ENCODE data around the gene ABCA4. TPM values are rescaled to one million over a fixed set of nuclear protein-coding genes. Genes with fewer than 3 reads are reported as not detected.
"Not testable (repeated sequence)": the region's sequence is repeated elsewhere in the genome, so short reads cannot be mapped to it uniquely, and the experiment has no call there.

ABCA4 gene
- total and polyA plus RNA-seq, 7 donors: 0.14 to 1.1 (median 0.16) TPM; not detected in 2

DNA sequence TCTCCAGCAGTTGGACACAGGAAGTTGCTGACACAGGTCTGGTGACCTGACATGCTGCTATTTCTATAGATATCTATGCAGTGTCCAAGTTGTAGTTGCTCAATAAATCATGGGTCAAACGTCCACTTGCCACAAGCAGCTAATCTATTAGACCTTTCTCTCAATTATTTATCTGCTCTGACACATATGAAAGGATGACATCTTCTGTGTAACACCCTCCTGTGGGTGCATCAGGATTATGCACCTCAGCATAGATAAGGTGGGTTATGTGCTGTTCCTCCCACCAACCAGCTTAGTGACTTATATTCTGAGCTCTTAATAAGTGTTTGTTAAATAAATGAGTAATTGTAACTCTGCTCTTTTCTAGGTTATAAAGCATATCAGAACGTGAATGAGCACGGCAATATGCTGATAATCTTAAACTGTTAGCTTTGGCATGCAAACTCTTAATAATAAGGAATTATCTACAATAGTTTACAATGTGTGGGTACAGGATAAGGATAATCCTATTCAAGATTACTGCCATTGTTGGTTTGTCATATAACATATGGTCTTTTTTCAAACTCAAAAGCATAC, 121.0 kb downstream of the ABCA4 start:
- H3K4me3 ChIP-seq: no peak overlapping the region
- no peak for DNase-seq
- H3K27me3 ChIP-seq: no peaks in the 10 kb centered on the region
- no peaks in the 10 kb centered on the region for H3K36me3 ChIP-seq
- no peaks in the 10 kb centered on the region for H3K4me1 ChIP-seq
- 55 to 75% methylated on average over 3 of the region's 3 CpGs for WGBS, 2 donors
- no peaks in the 10 kb centered on the region for H3K9me3 ChIP-seq
- intact Hi-C loops (cut with DNase I): no loop called here
- no peak overlapping the region for H3K27ac ChIP-seq
- TF ChIP-seq POLR2A (IDR thresholded peaks at IDR 0.05): no peak
- TF ChIP-seq POLR2AphosphoS5 (IDR thresholded peaks at IDR 0.05): no peak
- TF ChIP-seq, protein P1, sequence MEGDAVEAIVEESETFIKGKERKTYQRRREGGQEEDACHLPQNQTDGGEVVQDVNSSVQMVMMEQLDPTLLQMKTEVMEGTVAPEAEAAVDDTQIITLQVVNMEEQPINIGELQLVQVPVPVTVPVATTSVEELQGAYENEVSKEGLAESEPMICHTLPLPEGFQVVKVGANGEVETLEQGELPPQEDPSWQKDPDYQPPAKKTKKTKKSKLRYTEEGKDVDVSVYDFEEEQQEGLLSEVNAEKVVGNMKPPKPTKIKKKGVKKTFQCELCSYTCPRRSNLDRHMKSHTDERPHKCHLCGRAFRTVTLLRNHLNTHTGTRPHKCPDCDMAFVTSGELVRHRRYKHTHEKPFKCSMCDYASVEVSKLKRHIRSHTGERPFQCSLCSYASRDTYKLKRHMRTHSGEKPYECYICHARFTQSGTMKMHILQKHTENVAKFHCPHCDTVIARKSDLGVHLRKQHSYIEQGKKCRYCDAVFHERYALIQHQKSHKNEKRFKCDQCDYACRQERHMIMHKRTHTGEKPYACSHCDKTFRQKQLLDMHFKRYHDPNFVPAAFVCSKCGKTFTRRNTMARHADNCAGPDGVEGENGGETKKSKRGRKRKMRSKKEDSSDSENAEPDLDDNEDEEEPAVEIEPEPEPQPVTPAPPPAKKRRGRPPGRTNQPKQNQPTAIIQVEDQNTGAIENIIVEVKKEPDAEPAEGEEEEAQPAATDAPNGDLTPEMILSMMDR (IDR thresholded peaks at IDR 0.05): no peak
- TF ChIP-seq EP300 (IDR thresholded peaks at IDR 0.05): no peak

DNA sequence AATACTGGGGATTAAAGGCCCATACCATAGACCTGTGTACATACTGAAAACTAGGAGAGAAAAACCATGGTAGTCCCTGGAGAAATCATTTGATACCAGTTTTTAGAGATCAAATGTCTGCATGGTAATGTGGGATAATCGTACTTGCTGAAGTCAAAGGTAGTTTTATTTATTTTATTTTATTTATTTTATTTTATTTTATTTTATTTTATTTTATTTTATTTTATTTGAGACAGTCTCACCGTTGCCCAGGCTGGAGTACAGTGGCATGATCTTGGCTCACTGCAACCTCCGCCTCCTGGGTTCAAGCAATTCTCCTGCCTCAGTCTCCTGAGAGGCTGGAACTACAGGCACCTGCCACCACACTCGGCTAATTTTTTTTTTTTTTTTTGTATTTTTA, 122.4 kb downstream of the ABCA4 start:
- intact Hi-C loops (cut with DNase I); H3K4me3 ChIP-seq; H3K9me3 ChIP-seq; H3K4me1 ChIP-seq; DNase-seq; H3K27me3 ChIP-seq; H3K27ac ChIP-seq; H3K36me3 ChIP-seq: not testable (repeated sequence)
- WGBS, 2 donors: 86 to 92% methylated on average over 4 of the region's 4 CpGs

DNA sequence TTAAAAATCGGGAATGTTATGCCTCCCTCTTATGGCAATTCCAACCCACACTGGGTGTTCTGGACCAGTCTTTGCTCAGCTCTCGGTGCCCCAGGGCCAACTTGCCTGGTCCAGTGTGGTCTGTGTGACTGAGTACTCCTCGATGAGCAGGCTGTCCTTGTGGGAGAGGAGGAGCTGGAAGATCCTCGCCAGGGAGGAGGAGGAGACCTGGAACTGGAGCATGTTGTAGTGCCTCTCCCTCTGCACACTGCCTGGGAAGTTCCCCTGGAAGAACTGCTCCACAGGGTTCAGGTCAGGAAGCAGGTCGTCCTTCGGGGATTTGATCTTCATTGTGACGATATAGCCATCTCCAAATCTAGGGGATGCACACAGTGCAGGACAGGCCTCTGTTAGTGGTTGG, 123.2 kb downstream of the ABCA4 start:
- 73 to 88% methylated on average over 7 of the region's 7 CpGs for WGBS, 2 donors
- TF ChIP-seq POLR2AphosphoS5 (IDR thresholded peaks at IDR 0.05) (no peak), EP300 (IDR thresholded peaks at IDR 0.05) (no peak), POLR2A (IDR thresholded peaks at IDR 0.05) (no peak)
- TF ChIP-seq, protein P1 (IDR thresholded peaks at IDR 0.05): no peak
- no peak overlapping the region for H3K4me3 ChIP-seq
- DNase-seq: no peak
- H3K27me3 ChIP-seq: no peaks in the 10 kb centered on the region
- H3K27ac ChIP-seq: no peak overlapping the region
- H3K9me3 ChIP-seq: no peaks in the 10 kb centered on the region
- intact Hi-C loops (cut with DNase I): no loop called here
- H3K4me1 ChIP-seq: no peaks in the 10 kb centered on the region
- no peaks in the 10 kb centered on the region for H3K36me3 ChIP-seq

DNA sequence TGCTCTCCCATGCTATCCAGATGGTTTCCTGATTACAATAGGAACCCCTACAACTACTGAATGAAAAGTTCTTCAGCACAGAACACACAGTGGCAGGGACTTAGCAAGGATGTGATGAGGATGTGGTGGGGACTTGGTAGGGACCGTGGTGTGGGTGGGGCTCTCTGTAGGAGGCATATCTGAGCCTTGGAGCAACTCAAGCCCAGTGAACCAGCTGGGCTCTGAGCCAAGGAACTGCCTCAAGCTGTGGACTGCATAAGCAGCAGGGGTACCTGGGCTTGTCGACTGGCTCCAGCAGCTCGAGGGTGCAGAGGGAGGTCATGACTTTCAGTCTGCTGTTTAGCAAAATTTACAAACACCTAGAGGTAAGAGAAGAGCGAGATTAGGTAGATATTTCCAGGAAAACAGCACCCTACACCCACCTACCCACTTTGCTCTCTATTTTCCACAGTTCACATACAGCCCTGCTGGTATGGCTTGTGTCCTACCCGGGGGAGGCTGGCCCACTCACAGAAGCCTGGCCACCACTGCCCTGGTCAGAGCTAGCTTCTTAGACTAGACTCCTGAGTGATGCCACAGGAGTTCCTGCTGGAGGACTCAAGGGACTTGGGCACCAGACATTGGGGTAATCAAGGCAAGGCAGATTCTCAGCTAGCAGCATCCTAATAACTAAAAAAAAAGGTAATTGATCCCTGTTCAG, 125.0 kb downstream of the ABCA4 start:
- no peak overlapping the region for H3K27ac ChIP-seq
- H3K4me1 ChIP-seq: no peaks in the 10 kb centered on the region
- WGBS, 2 donors: 60% methylated on average over 5 of the region's 5 CpGs
- no peaks in the 10 kb centered on the region for H3K36me3 ChIP-seq
- no peaks in the 10 kb centered on the region for H3K27me3 ChIP-seq
- intact Hi-C loops (cut with DNase I): no loop called here
- no peaks in the 10 kb centered on the region for H3K9me3 ChIP-seq
- H3K4me3 ChIP-seq: no peak overlapping the region
- no peak for DNase-seq
- TF ChIP-seq, protein P1 (IDR thresholded peaks at IDR 0.05): no peak
- TF ChIP-seq EP300 (IDR thresholded peaks at IDR 0.05) (no peak), POLR2AphosphoS5 (IDR thresholded peaks at IDR 0.05) (no peak), POLR2A (IDR thresholded peaks at IDR 0.05) (no peak)

DNA sequence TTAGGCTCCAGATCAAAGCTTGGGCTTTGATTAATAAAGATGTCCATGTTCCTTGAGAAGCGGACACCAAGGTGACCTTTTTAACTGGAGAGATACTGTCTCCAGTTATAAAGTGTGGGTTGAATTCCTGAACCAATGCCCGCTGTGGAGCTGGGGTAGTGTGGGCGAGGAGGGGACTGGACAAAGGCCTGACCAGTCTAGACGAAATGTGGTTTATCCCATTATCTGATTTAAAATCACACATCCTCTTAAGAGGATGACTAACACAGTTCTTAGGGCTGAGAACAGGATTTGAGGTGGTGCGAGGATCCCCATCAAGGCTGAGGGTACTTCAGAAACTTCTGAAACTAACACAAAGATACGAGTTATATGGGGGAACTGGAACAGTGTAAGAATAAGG, 127.2 kb downstream of the ABCA4 start:
- Histone ChIP-seq H3K4me3 (no peak overlapping the region), H3K4me1 (no peaks in the 10 kb centered on the region), H3K27me3 (no peaks in the 10 kb centered on the region), H3K27ac (no peak overlapping the region), H3K36me3 (no peaks in the 10 kb centered on the region), H3K9me3 (no peaks in the 10 kb centered on the region)
- 87 to 89% methylated on average over 6 of the region's 6 CpGs for WGBS, 2 donors
- intact Hi-C loops (cut with DNase I): no loop called here
- TF ChIP-seq, protein P1 (IDR thresholded peaks at IDR 0.05): no peak
- TF ChIP-seq POLR2A (IDR thresholded peaks at IDR 0.05) (no peak), POLR2AphosphoS5 (IDR thresholded peaks at IDR 0.05) (no peak), EP300 (IDR thresholded peaks at IDR 0.05) (no peak)
- DNase-seq: no peak
